UCSD-AML1 (cell line): Measurements from ENCODE around the gene CDT1.
A peak's percentile ranks its signal among the peaks of the same experiment; 100 is the strongest.

Experiments
- DNase-seq: peaks from one replicate; lab custom pipeline; 2025; ENCODE audit not compliant: unreplicated experiment; lab: John Stamatoyannopoulos, UW

The CDT1 gene

GRCh38 chr16:88804173-88804551 is 573 bp downstream of the CDT1 start:
- no peak for DNase-seq

GRCh38 chr16:88804552-88805339 is 1.2 kb downstream of the CDT1 start:
- no peak for DNase-seq

- no peak for DNase-seq
Measured at GRCh38 chr16:88805340-88805715, 1.7 kb downstream of the CDT1 start.

GRCh38 chr16:88805887-88806393 is 2.4 kb downstream of the CDT1 start:
- no peak for DNase-seq

GRCh38 chr16:88806491-88807111 is 3.0 kb downstream of the CDT1 start:
- DNase-seq = no peak

- DNase-seq = no peak
Measured at GRCh38 chr16:88807142-88807625, 3.6 kb downstream of the CDT1 start.

GRCh38 chr16:88807626-88808453 is 4.3 kb downstream of the CDT1 start:
- no peak for DNase-seq

- DNase-seq = no peak
Measured at GRCh38 chr16:88809068-88809675, 5.6 kb downstream of the CDT1 start.

- DNase-seq = no peak
Measured at GRCh38 chr16:88809676-88810165, 6.1 kb downstream of the CDT1 start.

- DNase-seq = peak; percentile 34
Measured at GRCh38 chr16:88810166-88810911, 6.8 kb downstream of the CDT1 start.

GRCh38 chr16:88810912-88811768 is 7.6 kb downstream of the CDT1 start:
- peak; percentile 84 for DNase-seq

- DNase-seq = peak; percentile 95
Measured at GRCh38 chr16:88811769-88812512, 8.4 kb downstream of the CDT1 start, which contains the start of gene APRT. Gene APRT, minus strand, starts transcription at chr16:88811928. Its CDS starts 29 bp downstream, at chr16:88811899.

- DNase-seq = peak; percentile 67
Measured at GRCh38 chr16:88812513-88813268, 9.1 kb downstream of the CDT1 start.

- DNase-seq = no peak
Measured at GRCh38 chr16:88813269-88814143, 9.9 kb downstream of the CDT1 start.

- DNase-seq = no peak
Measured at GRCh38 chr16:88814144-88814502, 10.5 kb downstream of the CDT1 start.

GRCh38 chr16:88815227-88815626 is 11.6 kb downstream of the CDT1 start:
- no peak for DNase-seq
